ENCODE data around the gene PIP5KL1. TPM values are rescaled to one million over a fixed set of nuclear protein-coding genes. Genes with fewer than 3 reads are reported as not detected.

Gene PIP5KL1
- polyA plus RNA-seq, 1 donor from 2014 or later: 3.4 TPM

- Histone ChIP-seq H3K79me2 (replicated peaks; ENCODE audit: insufficient read depth, low read length) (no peaks in the 10 kb centered on the region), H3K4me2 (ENCODE audit: low read length) (no peak overlapping the region), H3K9me3 (ENCODE audit: low read length) (no peaks in the 10 kb centered on the region), H3K9ac (ENCODE audit: low read length) (no peak overlapping the region), H4K20me1 (ENCODE audit: insufficient read depth) (no peaks in the 10 kb centered on the region), H3K27ac (ENCODE audit: low read length) (no peak overlapping the region), H2AFZ (ENCODE audit: low read depth, low read length) (no peak overlapping the region), H3K9me2 (ENCODE audit: insufficient read depth, low read length) (no peaks in the 10 kb centered on the region), H3K4me3 (ENCODE audit: low read length) (no peak overlapping the region), H3K27me3 (ENCODE audit: insufficient read depth, low read depth, low read length) (no peaks in the 10 kb centered on the region), H3F3A (ENCODE audit: insufficient read depth, low read length, poor library complexity, severe bottlenecking) (no peaks in the 10 kb centered on the region), H3K36me3 (ENCODE audit: insufficient read depth, low read length) (no peaks in the 10 kb centered on the region)
- peak; percentile 77 for TF ChIP-seq CTCF (IDR thresholded peaks at IDR 0.05; ENCODE audit: poor library complexity, severe bottlenecking)
- TF ChIP-seq TAF1 (IDR thresholded peaks at IDR 0.05; ENCODE audit: low read depth): no peak
- TF ChIP-seq SMC3 (conservative IDR thresholded peaks at IDR 0.05; ENCODE audit: poor library complexity): peak; percentile 68
- TF ChIP-seq RAD21 (conservative IDR thresholded peaks at IDR 0.05): peak; percentile 53
These were observed 11.8 kb upstream of the PIP5KL1 start for GRCh38 chr9:127942216-127943010.

- H3K4me3 ChIP-seq (ENCODE audit: low read length): no peak overlapping the region
- no peaks in the 10 kb centered on the region for H3K9me2 ChIP-seq (ENCODE audit: insufficient read depth, low read length)
- no peak overlapping the region for H3K27ac ChIP-seq (ENCODE audit: low read length)
- TF ChIP-seq CTCF (IDR thresholded peaks at IDR 0.05; ENCODE audit: poor library complexity, severe bottlenecking) (no peak), EZH2 (IDR thresholded peaks at IDR 0.05; ENCODE audit: borderline replicate concordance, insufficient read depth, low read length, poor library complexity, severe bottlenecking) (no peak), RAD21 (conservative IDR thresholded peaks at IDR 0.05) (no peak), TAF1 (IDR thresholded peaks at IDR 0.05; ENCODE audit: low read depth) (no peak), EP300 (conservative IDR thresholded peaks at IDR 0.05; ENCODE audit: poor library complexity, severe bottlenecking) (no peak)
- peaks cover 4% of the 10 kb centered on the region for H3K79me2 ChIP-seq (replicated peaks; ENCODE audit: insufficient read depth, low read length)
- H3K9me3 ChIP-seq (ENCODE audit: low read length): no peaks in the 10 kb centered on the region
- no peaks in the 10 kb centered on the region for H3K36me3 ChIP-seq (ENCODE audit: insufficient read depth, low read length)
- no peaks in the 10 kb centered on the region for H4K20me1 ChIP-seq (ENCODE audit: insufficient read depth)
- H3F3A ChIP-seq (ENCODE audit: insufficient read depth, low read length, poor library complexity, severe bottlenecking): no peaks in the 10 kb centered on the region
- H3K9ac ChIP-seq (ENCODE audit: low read length): no peak overlapping the region
- no peak overlapping the region for H3K4me2 ChIP-seq (ENCODE audit: low read length)
- no peaks in the 10 kb centered on the region for H3K27me3 ChIP-seq (ENCODE audit: insufficient read depth, low read depth, low read length)
- no peak overlapping the region for H2AFZ ChIP-seq (ENCODE audit: low read depth, low read length)
These were observed 11.3 kb upstream of the PIP5KL1 start for GRCh38 chr9:127941961-127942215.

GRCh38 chr9:127941062-127941960, 10.7 kb upstream of the PIP5KL1 start:
- H3K27ac ChIP-seq (ENCODE audit: low read length): no peak overlapping the region
- no peak overlapping the region for H2AFZ ChIP-seq (ENCODE audit: low read depth, low read length)
- TF ChIP-seq EP300 (conservative IDR thresholded peaks at IDR 0.05; ENCODE audit: poor library complexity, severe bottlenecking) (no peak), RAD21 (conservative IDR thresholded peaks at IDR 0.05) (no peak), SMC3 (conservative IDR thresholded peaks at IDR 0.05; ENCODE audit: poor library complexity) (no peak), EZH2 (IDR thresholded peaks at IDR 0.05; ENCODE audit: borderline replicate concordance, insufficient read depth, low read length, poor library complexity, severe bottlenecking) (no peak), TAF1 (IDR thresholded peaks at IDR 0.05; ENCODE audit: low read depth) (no peak)
- H3K79me2 ChIP-seq (replicated peaks; ENCODE audit: insufficient read depth, low read length): peaks cover 9% of the 10 kb centered on the region
- H3K36me3 ChIP-seq (ENCODE audit: insufficient read depth, low read length): no peaks in the 10 kb centered on the region
- no peaks in the 10 kb centered on the region for H3F3A ChIP-seq (ENCODE audit: insufficient read depth, low read length, poor library complexity, severe bottlenecking)
- H3K4me3 ChIP-seq (ENCODE audit: low read length): no peak overlapping the region
- H4K20me1 ChIP-seq (ENCODE audit: insufficient read depth): no peaks in the 10 kb centered on the region
- H3K9me2 ChIP-seq (ENCODE audit: insufficient read depth, low read length): no peaks in the 10 kb centered on the region
- no peak overlapping the region for H3K9ac ChIP-seq (ENCODE audit: low read length)
- no peaks in the 10 kb centered on the region for H3K27me3 ChIP-seq (ENCODE audit: insufficient read depth, low read depth, low read length)
- no peaks in the 10 kb centered on the region for H3K9me3 ChIP-seq (ENCODE audit: low read length)
- no peak overlapping the region for H3K4me2 ChIP-seq (ENCODE audit: low read length)

Data from neural cell (in vitro differentiated cells).